Measurements from ENCODE around the gene INPP5F. TPM values are rescaled to one million over a fixed set of nuclear protein-coding genes. Genes with fewer than 3 reads are reported as not detected.

INPP5F gene
- total RNA-seq, 1 donor from 2014 or later, result 16.0 TPM

DNA sequence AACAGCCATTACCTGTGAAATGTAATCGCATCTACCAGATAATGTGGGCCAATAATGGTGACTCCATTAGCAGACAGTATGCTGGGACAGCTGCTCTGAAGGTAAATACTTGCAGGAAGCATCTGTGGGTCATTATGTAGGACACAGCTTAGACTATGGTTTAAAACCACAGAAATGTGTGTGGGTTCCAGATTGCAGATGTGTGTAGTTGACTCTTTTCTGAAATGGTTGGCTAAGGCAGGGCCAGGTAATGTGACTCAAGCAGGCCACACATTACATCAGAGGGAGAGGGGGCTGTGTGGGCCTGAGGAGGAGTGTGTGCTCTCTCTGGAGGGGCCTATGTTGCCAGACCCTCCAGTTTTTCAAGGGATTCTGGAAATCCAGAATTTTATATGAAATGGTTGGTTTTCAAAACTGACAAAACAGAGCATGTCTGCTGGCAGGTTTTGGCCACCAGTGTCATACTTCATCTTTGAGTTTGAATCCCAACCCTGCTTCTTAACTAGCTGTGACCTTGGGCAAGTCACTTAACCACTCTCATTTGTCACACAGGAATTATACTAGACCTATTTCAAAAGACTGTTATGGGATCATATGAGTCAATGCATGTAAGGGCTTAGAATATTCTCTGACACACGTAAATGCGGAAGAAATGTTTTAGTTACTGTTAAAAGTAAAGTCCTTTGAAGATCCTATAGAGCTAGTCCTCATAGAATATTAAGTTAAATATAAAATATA lies 82.3 kb downstream of the INPP5F start:
- TF ChIP-seq, protein P1, sequence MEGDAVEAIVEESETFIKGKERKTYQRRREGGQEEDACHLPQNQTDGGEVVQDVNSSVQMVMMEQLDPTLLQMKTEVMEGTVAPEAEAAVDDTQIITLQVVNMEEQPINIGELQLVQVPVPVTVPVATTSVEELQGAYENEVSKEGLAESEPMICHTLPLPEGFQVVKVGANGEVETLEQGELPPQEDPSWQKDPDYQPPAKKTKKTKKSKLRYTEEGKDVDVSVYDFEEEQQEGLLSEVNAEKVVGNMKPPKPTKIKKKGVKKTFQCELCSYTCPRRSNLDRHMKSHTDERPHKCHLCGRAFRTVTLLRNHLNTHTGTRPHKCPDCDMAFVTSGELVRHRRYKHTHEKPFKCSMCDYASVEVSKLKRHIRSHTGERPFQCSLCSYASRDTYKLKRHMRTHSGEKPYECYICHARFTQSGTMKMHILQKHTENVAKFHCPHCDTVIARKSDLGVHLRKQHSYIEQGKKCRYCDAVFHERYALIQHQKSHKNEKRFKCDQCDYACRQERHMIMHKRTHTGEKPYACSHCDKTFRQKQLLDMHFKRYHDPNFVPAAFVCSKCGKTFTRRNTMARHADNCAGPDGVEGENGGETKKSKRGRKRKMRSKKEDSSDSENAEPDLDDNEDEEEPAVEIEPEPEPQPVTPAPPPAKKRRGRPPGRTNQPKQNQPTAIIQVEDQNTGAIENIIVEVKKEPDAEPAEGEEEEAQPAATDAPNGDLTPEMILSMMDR (IDR thresholded peaks at IDR 0.05), result no peak
- no peaks in the 10 kb centered on the region for H3K4me1 ChIP-seq

DNA sequence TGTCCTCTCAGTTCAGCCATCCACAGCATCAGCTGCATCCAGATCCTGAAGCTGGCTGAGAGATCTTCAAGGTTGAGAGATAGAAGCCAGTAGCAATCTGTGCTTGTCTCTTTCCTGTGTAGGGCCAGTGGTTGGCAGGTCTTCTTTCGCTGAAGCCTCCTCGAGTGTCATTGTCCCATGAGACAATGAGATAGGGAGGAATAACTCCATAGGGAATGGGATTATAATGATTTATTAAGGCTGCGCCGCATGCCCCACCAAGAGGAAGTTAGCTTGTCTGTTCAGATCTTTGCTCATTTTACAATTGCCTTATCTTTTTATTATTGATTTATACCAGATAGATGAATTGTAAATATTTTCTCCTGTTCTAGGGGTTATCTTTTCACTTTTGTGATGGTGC lies 85.3 kb downstream of the INPP5F start:
- Histone ChIP-seq H3K4me3 (no peak overlapping the region), H3K4me1 (no peaks in the 10 kb centered on the region), H3K9me3 (no peaks in the 10 kb centered on the region), H3K27me3 (ENCODE audit: low read depth) (no peaks in the 10 kb centered on the region), H3K36me3 (peaks cover 13% of the 10 kb centered on the region), H3K27ac (no peak overlapping the region)
- ATAC-seq (no peak), DNase-seq (no peak)
- intact Hi-C loops (cut with DNase I), result no loop called here
- TF ChIP-seq, protein P1 (IDR thresholded peaks at IDR 0.05), result no peak

More for the DNA sequence above, 82.3 kb downstream of the INPP5F start:
- Histone ChIP-seq H3K27me3 (ENCODE audit: low read depth) (no peaks in the 10 kb centered on the region), H3K27ac (no peak overlapping the region), H3K9me3 (no peaks in the 10 kb centered on the region), H3K36me3 (peaks cover 23% of the 10 kb centered on the region), H3K4me3 (no peak overlapping the region)
- ATAC-seq (no peak), DNase-seq (no peak)
- intact Hi-C loops (cut with DNase I), result no loop called here

DNA sequence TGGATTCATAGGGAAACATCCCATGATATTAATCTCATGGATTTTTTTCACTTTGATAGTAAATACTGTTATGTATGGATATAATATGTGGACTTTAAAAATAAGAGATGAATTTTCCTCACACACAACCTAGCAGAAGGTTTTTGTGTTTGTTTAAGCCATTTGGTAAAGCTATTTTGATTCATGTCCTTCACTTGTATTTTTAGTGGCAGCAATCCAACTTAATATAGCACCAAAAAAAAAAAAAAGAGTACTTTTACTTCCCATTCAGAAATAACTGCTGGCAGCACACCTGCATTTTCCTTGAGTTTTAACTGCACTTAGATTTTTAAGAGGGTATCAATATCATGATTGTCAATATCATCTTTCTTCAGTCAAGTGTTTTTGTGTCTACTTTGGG lies 86.8 kb downstream of the INPP5F start:
- H3K27me3 ChIP-seq (ENCODE audit: low read depth), result no peaks in the 10 kb centered on the region
- H3K9me3 ChIP-seq, result no peaks in the 10 kb centered on the region
- H3K4me3 ChIP-seq, result no peak overlapping the region
- H3K27ac ChIP-seq, result no peak overlapping the region
- intact Hi-C loops (cut with DNase I), result no loop called here
- TF ChIP-seq, protein P1 (IDR thresholded peaks at IDR 0.05), result no peak
- ATAC-seq, result no peak
- peaks cover 10% of the 10 kb centered on the region for H3K36me3 ChIP-seq
- no peak for DNase-seq
- H3K4me1 ChIP-seq, result no peaks in the 10 kb centered on the region

DNA sequence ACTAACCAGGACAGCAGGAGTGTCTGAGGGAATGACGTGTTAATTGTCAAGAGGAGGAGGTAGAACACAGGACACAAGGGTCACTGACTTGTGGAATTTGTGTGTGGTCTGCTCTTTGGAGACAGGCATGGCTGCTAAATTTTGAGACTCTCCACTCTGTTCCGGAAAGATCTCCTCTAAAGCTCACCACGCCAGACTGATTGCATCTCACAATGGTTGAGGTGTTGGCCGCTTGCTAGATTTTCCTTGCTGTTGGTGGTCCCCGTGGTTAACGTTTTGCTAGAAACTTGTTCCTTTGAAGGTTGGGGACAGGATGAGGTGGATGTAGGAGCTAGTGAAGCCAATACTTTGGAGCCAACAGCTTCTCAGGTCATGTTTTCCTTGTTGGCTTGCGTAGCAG lies 89.8 kb downstream of the INPP5F start:
- intact Hi-C loops (cut with DNase I), result no loop called here
- H3K27me3 ChIP-seq (ENCODE audit: low read depth), result no peaks in the 10 kb centered on the region
- H3K4me1 ChIP-seq, result no peaks in the 10 kb centered on the region
- TF ChIP-seq, protein P1 (IDR thresholded peaks at IDR 0.05), result no peak
- ATAC-seq (no peak), DNase-seq (no peak)
- no peak overlapping the region for H3K4me3 ChIP-seq
- H3K36me3 ChIP-seq, result peaks cover 16% of the 10 kb centered on the region
- no peak overlapping the region for H3K27ac ChIP-seq
- H3K9me3 ChIP-seq, result no peaks in the 10 kb centered on the region

DNA sequence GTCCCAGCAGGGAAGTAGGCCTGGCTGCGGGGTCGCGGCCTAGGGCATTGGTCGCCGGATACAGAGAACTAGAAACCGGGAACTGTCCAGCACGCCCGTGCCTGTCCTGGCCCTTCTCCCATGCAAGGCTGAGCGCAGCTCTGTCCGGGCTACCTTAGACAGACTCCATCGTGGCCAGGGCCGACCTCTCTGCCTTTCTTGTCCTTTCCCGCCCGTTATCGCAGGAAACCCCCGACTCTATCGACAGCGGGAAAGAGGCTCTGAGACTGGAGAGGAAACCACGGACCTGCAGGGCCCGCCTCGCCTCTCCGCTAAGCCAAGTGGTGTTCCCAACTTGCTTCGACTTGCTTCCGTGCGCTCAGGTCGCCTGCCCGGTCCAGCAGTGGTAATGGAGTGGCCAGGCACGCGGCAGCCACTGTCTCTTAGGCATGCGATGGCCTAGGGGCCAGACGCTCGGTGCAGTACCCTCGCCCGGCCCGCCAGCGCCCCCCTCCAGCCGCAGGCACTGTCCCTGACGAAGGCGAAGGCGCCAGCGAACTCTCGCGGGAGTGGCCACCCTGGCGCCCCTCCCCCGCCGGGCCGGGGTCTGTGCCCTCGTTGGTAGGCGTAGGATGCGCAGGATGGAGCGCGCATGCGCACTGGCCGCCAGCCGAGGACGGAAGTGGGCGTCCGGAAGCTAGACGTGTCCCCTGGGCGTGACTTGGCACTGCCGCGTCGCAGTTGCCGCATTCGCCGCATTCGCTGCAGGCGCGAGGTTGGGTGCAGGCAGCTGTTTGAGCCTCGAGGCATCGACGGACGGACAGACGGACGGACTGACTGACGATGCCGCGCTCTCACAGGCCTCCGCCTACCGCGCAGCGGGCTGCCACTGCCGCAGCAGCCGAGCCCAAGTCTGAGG lies 92.4 kb downstream of the INPP5F start:
- no peaks in the 10 kb centered on the region for H3K27me3 ChIP-seq (ENCODE audit: low read depth)
- H3K9me3 ChIP-seq, result no peaks in the 10 kb centered on the region
- H3K4me1 ChIP-seq, result no peaks in the 10 kb centered on the region
- TF ChIP-seq, protein P1 (IDR thresholded peaks at IDR 0.05), result no peak
- H3K36me3 ChIP-seq, result peaks cover 27% of the 10 kb centered on the region
- ATAC-seq (peak; percentile 62 to 69), DNase-seq (peak; percentile 67)
- no peak overlapping the region for H3K27ac ChIP-seq
- intact Hi-C loops (cut with DNase I), result no loop called here
- peak overlapping the region; percentile 41 for H3K4me3 ChIP-seq
